Mammary epithelial cell (primary cell): ENCODE results near the gene MLIP.

Experiments
- CTCF ChIP-seq, 2 donors: IDR thresholded peaks in 1 of 2; conservative IDR thresholded peaks in 1 of 2; 2 replicates each; pipeline ENCODE4 v1.5.1; 2011 to 2012; ENCODE audit warnings: inconsistent platforms in 2 of 2, low read length in 2 of 2, mild to moderate bottlenecking in 2 of 2, control low read depth in 1 of 2, low read depth in 1 of 2; ENCODE audit not compliant: insufficient read depth in 1 of 2; ENCODE audit errors: extremely low read depth in 1 of 2
- EZH2 ChIP-seq: IDR thresholded peaks from 2 replicates; pipeline ENCODE4 v1.6.1; 2012; ENCODE audit warnings: low read length, inconsistent platforms, borderline replicate concordance

- TF ChIP-seq CTCF (conservative IDR thresholded peaks at IDR 0.05 in 1 of 2, IDR thresholded peaks at IDR 0.05 in 1 of 2; ENCODE audit: extremely low read depth in 1 of 2, insufficient read depth in 1 of 2, low read depth in 1 of 2, low read length in 2 of 2) = no peak
- TF ChIP-seq EZH2 = no peak
These were observed 23.7 kb downstream of the MLIP start for GRCh38 chr6:54134935-54135334.
